GM18505 (cell line): ENCODE results near the gene AGAP1.

Source experiments
- ATAC-seq: cut with Tn5 transposase; IDR thresholded peaks from one replicate; pipeline ENCODE4 v1.9.1; 2021; ENCODE audit not compliant: unreplicated experiment
- POLR2A ChIP-seq: IDR thresholded peaks from 4 replicates; pipeline ENCODE4 v1.6.1; 2011; ENCODE audit warnings: borderline replicate concordance; ENCODE audit not compliant: insufficient read depth, insufficient read length; ENCODE audit errors: extremely low read depth

The AGAP1 gene

DNA sequence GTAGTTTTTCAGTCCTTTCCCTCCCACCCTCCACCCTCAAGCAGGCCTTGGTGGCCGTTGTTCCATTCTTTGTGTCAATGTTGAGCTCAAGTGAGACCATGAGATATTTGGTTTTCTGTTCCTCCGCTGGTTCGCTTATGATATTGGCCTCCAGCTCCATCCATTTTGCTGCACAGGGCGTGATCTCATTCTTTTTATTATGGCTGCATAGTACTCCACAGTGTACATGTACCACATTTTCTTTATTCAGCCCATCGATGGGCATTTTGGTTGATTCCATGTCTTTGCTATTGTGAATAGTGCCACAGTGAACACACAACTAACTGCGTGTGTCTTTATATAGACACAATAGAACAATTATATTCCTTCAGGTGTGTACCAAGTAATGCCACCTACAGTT lies 14.1 kb downstream of the AGAP1 start:
- ATAC-seq = no peak
- no peak for TF ChIP-seq POLR2A

DNA sequence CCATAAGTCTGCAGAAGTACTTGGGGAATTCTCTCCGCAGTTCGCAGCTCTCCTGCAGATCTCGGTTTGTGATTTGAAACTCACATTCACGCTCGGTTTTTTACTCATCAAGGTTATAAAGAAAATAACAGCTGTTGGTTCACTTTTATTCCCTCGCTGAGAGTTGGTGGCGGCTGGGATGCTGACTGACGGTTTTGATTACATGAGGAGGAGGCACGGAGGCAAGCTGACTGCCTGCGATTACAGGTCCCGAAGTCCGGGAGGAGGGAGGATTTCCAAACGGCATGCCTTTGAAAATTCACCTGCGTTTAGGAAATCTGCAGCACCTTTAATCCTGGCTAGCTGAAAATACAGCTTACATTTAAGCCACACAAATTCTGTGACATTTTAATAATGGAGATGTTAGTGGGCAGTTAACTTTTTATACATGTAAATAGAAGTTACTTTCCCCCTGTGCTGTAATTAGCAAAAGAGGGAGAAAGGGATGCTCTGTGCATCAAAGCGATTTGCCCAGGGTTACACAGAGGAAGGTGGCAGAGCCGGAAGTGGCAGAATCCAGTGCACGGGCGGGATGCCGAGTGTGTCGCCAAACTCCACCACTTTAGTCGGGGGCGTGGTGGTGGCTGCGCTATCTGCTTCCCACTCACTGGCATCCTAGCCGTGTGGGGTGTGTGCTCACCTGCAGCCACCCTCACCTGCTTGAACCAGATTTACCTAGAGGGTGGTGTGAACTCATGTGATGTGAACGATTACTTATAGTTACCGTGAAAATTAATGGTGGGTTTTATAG lies 14.7 kb downstream of the AGAP1 start:
- no peak for ATAC-seq
- no peak for TF ChIP-seq POLR2A

DNA sequence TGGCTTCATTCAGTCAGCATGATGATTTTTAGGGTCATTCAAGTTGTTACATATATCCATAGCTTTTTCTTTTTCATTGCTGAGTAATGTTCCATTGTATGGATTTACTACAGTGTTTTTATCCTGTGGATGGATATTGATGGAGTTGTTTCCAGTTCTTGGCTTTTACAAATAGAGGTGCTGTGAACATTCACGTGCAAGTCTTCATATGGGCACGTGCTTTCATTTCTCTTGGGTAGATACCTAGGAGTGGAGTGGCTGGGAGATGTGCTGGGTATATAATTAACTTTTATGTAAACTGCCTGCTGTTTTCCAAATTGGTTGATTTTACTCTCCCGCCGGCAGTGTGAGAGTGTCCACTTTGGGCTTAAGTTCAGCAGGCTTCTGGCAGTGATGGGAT lies 16.5 kb downstream of the AGAP1 start:
- TF ChIP-seq POLR2A = no peak
- no peak for ATAC-seq

DNA sequence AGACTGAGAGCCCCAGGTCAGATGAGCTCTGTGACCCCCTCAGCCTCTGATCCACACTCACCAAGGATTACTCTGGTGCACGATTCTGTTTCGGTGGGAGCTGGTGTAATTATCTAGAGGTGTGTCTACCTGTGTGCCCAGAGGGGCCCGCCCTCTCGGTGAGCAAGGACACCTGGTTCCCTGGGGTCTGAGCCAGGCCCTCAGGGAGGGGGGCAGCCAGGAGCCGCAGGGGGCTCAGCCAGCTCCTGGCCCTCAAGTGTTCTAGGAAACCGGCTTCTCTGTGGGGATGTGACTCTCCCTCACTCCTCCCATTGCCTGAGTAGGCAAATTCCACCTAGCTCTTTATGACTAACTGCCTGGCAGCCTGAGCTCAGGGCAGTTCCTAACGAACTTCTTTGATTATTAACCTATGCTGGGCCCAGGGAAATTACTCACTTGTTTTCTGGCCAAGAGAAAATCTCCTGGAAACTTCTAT lies 17.4 kb downstream of the AGAP1 start:
- ATAC-seq = no peak

DNA sequence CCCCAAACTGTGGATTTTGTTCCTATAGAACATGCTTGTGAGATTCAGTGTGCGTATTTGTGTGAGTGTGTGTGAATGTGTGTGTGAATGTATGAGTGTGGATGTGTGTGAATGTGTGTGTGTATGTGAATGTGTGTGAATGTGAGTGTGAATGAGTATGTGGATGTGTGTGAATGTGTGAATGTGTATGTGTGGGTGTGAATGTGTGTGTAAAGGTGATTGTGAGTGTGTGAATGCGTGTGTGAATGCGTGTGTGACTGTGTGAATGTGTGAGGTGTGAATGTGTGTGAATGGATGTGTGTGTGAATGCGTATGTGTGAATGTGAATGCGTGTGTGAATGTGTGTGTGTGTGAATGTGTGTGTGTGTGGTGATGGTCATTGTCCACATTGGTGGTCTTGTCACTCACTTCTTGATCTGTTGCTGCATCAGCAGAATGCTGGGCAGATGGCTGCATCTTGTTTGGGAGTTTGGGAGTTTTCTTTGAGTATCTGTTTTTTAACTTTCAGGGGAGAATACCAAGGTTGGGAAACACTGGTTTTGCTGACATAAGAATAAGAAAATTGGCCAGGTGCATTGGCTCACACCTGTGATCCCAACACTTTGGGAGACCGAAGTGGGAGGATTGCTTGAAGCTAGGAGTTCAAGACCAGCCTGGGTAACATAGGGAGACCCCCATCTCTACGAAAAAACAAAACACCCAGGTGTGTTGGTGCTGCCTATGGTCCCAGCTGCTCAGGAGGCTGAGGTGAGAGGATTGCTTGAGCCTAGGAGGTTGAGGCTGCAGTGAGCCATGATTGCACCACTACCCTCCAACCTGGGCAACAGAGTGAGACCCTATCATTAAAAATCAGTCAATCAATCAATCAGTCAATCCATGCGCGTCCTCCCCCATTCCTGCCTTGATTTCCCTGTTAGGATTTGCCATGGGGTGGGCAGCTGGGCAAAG lies 18.2 kb downstream of the AGAP1 start:
- ATAC-seq = no peak

More for the DNA sequence above, 17.4 kb downstream of the AGAP1 start:
- TF ChIP-seq POLR2A = no peak

DNA sequence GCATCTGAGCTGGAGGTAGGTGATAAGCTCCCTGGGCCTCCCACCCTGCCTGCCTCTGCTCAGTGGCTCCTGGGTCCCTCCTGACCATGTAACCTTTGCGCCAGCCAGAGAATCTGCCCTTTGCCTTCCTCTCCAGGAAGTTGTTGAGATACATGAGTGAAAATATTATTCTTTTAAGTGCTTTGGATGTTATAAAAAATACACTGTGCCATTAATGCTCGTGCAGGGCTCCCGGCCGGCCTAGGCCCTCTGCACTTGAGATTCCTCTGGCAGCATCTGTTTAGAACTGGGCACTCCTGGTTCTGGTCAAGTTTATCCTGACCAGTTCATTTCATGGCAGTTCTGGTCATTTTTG lies 18.8 kb downstream of the AGAP1 start:
- no peak for ATAC-seq
- TF ChIP-seq POLR2A = no peak

More for the DNA sequence above, 18.2 kb downstream of the AGAP1 start:
- no peak for TF ChIP-seq POLR2A

DNA sequence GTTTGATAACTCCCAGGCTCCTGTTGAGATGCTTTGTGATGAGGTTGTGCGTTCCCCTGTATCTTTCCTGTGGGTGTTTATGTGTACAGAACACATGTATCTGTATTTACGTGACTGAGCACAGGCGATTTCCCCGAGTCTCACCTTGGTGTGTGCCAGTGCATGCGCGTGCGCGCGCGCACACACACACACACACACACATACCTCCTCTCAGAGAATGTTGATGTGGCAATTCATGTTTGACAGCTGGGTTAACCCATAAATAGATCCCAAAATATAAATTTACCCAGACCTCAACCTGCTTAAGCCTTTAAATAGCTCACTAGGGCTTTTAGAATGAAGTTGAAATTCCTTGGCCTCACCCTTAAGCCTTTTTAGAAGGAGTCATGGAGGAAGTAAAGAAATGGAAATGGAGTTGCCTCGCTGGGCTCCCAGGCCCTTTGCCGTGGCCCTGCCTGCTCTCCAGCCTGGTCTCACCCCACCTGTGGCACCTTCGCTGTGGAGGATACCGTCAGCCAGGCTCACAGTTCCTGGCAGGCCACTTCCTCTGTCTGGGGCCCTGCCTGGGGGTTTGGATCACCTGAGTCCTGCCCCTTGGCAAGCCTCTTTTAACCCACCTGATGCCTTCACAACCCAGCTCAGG lies 20.3 kb downstream of the AGAP1 start:
- no peak for TF ChIP-seq POLR2A
- ATAC-seq = no peak

DNA sequence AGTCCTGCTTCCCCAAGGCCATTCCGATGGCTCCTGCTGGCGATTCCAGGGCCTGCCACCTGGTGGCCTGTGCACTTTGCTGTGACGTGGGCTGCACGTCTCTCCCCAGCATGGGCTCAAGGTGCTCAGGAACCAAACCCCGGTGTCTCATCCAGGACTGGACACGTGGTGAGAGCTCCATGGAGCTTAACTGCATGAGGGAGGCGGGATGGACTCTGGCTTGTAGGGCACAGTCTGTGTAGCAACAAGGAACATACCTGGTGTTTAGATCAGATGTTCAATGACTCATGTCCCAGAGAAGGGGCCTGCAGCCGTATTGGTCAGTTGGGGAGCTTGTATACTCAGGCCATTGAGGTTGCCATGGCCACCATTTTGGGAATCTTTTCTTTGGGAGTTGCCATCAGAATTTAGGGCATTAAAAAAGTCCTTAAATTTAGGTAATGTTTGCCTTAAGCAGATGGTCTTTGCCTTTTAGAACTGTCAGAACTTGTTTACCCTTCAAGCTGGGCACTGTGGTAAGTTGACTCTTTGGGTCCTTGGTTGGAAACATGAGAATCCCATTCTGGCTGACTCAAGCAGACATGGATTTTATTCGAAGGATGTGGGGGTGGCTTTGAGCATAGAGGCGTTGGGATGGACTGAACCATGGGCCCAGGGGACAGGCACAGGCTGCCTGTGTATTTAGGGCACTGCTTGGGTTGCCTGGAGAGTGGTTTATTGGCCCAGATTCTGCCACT lies 21.0 kb downstream of the AGAP1 start:
- TF ChIP-seq POLR2A = no peak
- no peak for ATAC-seq

DNA sequence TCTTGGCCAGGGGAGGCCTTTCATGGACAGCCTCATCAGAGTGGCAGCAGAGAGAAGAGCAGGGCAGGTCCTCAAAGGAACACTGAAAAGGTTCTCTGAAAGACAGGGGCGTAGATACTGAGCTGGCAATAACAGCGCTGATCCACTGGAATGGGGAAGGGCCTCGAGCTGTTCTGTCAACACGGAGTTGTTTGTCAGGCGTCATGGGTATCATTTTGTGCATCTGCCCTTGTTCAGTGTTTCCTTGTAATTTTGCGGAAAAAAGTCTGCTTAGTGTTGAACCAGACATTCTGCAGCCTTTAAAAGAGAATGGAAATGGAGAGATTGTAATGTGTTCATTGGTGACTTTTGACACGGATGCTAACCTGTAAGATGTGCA lies 21.5 kb downstream of the AGAP1 start:
- no peak for TF ChIP-seq POLR2A
- ATAC-seq = no peak

DNA sequence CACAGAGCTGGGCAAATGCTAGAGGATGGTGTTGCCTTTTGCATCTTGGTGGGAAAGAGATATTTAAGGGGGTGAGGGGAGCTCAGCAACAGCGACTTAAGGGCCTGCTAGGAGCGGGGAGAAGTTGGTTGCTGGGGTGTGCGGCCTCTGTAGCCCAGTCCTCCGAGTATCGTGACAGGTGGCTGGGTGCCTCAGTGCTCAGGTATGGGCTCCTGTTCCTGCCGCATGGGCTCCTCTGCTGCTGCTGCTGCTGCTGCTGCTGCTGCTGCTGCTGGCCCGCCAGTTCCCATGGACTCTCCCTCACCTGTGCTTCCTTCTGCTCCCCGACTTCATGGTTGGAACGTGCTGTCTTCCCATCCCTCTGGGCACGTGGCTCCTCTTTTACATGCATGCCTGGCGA lies 22.0 kb downstream of the AGAP1 start:
- no peak for ATAC-seq
- no peak for TF ChIP-seq POLR2A

DNA sequence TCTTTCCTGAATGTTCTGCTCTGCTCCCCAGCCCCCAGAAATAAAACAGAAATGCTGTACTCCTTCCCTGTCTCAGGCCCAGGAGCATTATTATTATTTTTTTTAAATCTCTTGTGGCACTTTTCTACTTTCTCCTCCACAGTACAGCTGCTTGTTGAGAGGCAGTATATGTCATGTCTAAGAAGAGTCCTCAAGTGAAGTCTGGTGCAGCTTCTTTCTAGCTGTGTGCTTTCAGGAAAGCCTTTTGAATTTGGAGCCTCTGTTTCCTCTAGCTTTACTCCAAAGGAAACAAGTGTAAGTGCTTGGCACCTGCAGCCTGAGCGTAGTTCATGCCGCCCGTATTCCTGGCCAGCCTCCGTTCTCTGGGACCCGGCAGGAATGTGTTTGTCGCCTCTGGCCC lies 22.4 kb downstream of the AGAP1 start:
- TF ChIP-seq POLR2A = no peak
- no peak for ATAC-seq

DNA sequence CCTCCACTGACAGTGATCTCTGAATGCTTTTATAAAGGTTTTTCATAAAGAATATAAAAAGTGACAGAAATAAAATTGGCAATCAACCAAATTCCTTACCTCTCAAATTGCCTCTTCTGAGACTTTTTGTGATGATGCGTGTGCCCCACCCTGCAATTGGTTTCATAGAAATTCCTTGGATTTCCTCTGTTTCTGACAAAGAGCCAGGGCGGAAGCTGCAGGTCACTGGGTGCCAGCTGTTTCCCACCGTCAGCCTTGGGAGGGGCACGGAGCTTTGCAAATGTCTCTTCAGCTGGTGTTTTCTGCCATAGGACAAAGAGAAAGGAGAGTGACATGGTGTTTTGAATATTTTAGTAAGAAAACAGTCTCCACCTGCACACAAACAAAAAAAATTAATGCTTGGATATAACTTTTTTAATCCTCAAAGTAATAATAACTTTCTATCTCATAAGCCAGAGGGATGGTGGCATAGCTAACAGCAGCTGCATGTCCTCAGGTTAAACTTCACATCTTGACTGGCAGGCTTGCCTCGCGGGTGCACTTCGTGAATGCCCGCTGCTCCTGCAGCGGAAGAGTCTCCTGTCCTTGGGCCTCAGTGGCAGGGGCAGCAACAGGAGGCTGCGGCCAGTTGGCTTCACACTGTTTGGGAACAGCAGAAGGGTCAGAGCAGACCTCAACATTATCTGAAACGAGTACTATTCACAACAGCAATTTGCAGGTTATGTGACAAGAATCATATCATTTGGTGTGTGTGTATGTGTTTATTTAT lies 24.7 kb downstream of the AGAP1 start:
- ATAC-seq = no peak
- TF ChIP-seq POLR2A = no peak
